K562 (cell line): ENCODE measurements around the gene PPP4R4. TPM values are rescaled to one million over a fixed set of nuclear protein-coding genes. Genes with fewer than 3 reads are reported as not detected.

Source experiments
- ATAC-seq: fragments of 200-7000 bp; cut with Tn5 transposase; 3 replicates; pipeline ENCODE4 v1.9.1; 2020; ENCODE audit warnings: moderate library complexity
- BruUV-seq: library from RNA; stranded (reverse); fragments of 400-500 nt; replicated peaks from 2 replicates; lab custom pipeline; 2021; lab: Mats Ljungman, UMichigan
- CTCF ChIA-PET: fragments of 300-600 bp; formaldehyde crosslinking; extraction: SDS; loops from one replicate; lab custom pipeline; 2021; ENCODE audit warnings: low intra/inter-chr PET ratio; lab: Yijun Ruan, JAX
- POLR2A ChIA-PET: fragments of 300-600, 350-650 bp; sonication (Branson Sonifier 250); formaldehyde crosslinking; extraction: SDS; loops from one replicate; lab custom pipeline; 2021; ENCODE audit warnings: antibody characterized with exemption, inconsistent platforms; lab: Yijun Ruan, JAX
- DNase-seq, 4 experiments: peaks; one replicate each; pipeline versions ENCODE4 v3.0.0 to v3.0.0-alpha.2; 2011 to 2018; ENCODE audit warnings: low spot score in 3 of 4, mixed read lengths in 3 of 4; ENCODE audit errors: extremely low read depth in 1 of 4
- FAIRE-seq: peaks from 2 replicates; lab custom pipeline; 2011; peaks lifted over from hg19 to GRCh38; lab: Jason Lieb, UNC
- H2AFZ ChIP-seq: 2 replicates; pipeline ENCODE4 v1.6.0; 2011; ENCODE audit warnings: low read depth, low read length, control low read depth, inconsistent platforms
- H3K27ac ChIP-seq: fragments of 200-600 bp; 3 replicates; pipeline ENCODE4 v1.8.0; 2011; ENCODE audit warnings: low read depth, mild to moderate bottlenecking, control low read depth, inconsistent platforms, low read length, moderate library complexity, mixed read lengths; ENCODE audit errors: extremely low read depth
- H3K27me3 ChIP-seq, 2 experiments: fragments of 300-600 bp in 1 of 2; 2 replicates in 1 of 2; 3 replicates in 1 of 2; pipeline versions ENCODE4 v1.6.0 to v1.8.0; 2011; ENCODE audit warnings: inconsistent platforms in 2 of 2, low read length in 2 of 2, mild to moderate bottlenecking in 1 of 2, mixed read lengths in 1 of 2, moderate library complexity in 1 of 2; ENCODE audit not compliant: control insufficient read depth in 2 of 2, insufficient read depth in 2 of 2
- H3K36me3 ChIP-seq: fragments of 300-600 bp; 3 replicates; pipeline ENCODE4 v1.8.0; 2011; ENCODE audit warnings: mild to moderate bottlenecking, low read length, inconsistent platforms; ENCODE audit not compliant: control insufficient read depth, insufficient read depth
- H3K4me1 ChIP-seq, 2 experiments: fragments of 200-600 bp in 1 of 2; replicated peaks in 1 of 2; 2 replicates in 1 of 2; 3 replicates in 1 of 2; pipeline versions ENCODE4 v1.5.1 to v1.8.0; 2011; ENCODE audit warnings: inconsistent platforms in 2 of 2, low read length in 2 of 2, mild to moderate bottlenecking in 1 of 2, mixed read lengths in 1 of 2, moderate library complexity in 1 of 2; ENCODE audit not compliant: control insufficient read depth in 2 of 2, insufficient read depth in 2 of 2
- H3K4me2 ChIP-seq: 2 replicates; pipeline ENCODE4 v1.6.1; 2011; ENCODE audit warnings: low read length, control low read depth, inconsistent platforms, mixed read lengths; ENCODE audit not compliant: insufficient read depth
- H3K4me3 ChIP-seq: fragments of 200-600 bp; sonication (generic), shearing (Covaris generic); 2 replicates; pipeline ENCODE4 v1.5.1; 2016; ENCODE audit warnings: control low read depth, inconsistent platforms
- H3K79me2 ChIP-seq: fragments of 200-600 bp; 3 replicates; pipeline ENCODE4 v1.8.0; 2011; ENCODE audit warnings: low read length, inconsistent platforms; ENCODE audit not compliant: control insufficient read depth, insufficient read depth
- H3K9ac ChIP-seq, 2 experiments: 2 replicates each; pipeline versions ENCODE4 v1.6.0 to v1.6.1; 2011; ENCODE audit warnings: low read depth in 2 of 2, low read length in 2 of 2, control low read depth in 1 of 2, inconsistent platforms in 1 of 2, mild to moderate bottlenecking in 1 of 2, mixed read lengths in 1 of 2; ENCODE audit not compliant: insufficient read depth in 1 of 2
- H3K9me1 ChIP-seq: one replicate; pipeline ENCODE4 v1.6.0; 2011; ENCODE audit warnings: inconsistent platforms, mild to moderate bottlenecking, low read length, moderate library complexity; ENCODE audit not compliant: control insufficient read depth, insufficient read depth
- H3K9me3 ChIP-seq: replicated peaks from 2 replicates; pipeline ENCODE4 v1.5.1; 2011; ENCODE audit warnings: low read depth, low read length, inconsistent platforms; ENCODE audit not compliant: control insufficient read depth, insufficient read depth
- H4K20me1 ChIP-seq: replicated peaks from 2 replicates; pipeline ENCODE4 v1.6.1; 2011; ENCODE audit warnings: low read length, inconsistent platforms, mixed read lengths; ENCODE audit not compliant: control insufficient read depth, insufficient read depth
- ARNT ChIP-seq, 2 experiments: fragments of 450-650 bp; IDR thresholded peaks; 2 replicates each; pipeline ENCODE4 v1.6.1; 2016; ENCODE audit warnings: mild to moderate bottlenecking in 1 of 2
- CHAMP1 ChIP-seq: fragments of 450-650 bp; IDR thresholded peaks from 2 replicates; pipeline ENCODE4 v1.6.1; 2016; ENCODE audit warnings: mild to moderate bottlenecking
- NFYB ChIP-seq: IDR thresholded peaks from 2 replicates; pipeline ENCODE4 v1.6.1; 2011; ENCODE audit warnings: mild to moderate bottlenecking, moderate library complexity; ENCODE audit not compliant: insufficient read length; ENCODE audit errors: extremely low read depth
- PTRF ChIP-seq: fragments of 450-650 bp; IDR thresholded peaks from 2 replicates; pipeline ENCODE4 v1.6.1; 2016; ENCODE audit warnings: mild to moderate bottlenecking, missing genetic modification characterization, missing compliant biosample characterization
- WGBS: fragments of 100-300 bp; shearing (Covaris generic); methylation state at CpG from one replicate; pipeline ENCODE4 v1.1.6; 2016; ENCODE audit warnings: low coverage, mixed read lengths; ENCODE audit not compliant: insufficient coverage; ENCODE audit errors: missing lambda C conversion rate; 5-methylcytosine and 5-hydroxymethylcytosine counted together
- in situ Hi-C: fragments of 300-500 bp; cut with MboI; formaldehyde crosslinking; loops from 4 replicates; pipeline ENCODE4 v1.15.0; 2018; ENCODE audit warnings: inconsistent platforms, mixed read lengths
- intact Hi-C: fragments of 100-400 bp; cut with micrococcal nuclease; formaldehyde crosslinking; loops from 2 replicates; pipeline ENCODE4 v1.14.2; 2022
- polyA plus RNA-seq, 8 experiments: library from polyadenylated mRNA; depleted of rRNA in 4 of 8; stranded (reverse) in 5 of 8; unstranded in 3 of 8; fragments of >200 nt; fragmentation: Nextera tagmentation in 2 of 8; fragmentation: Illumina TruSeq in 1 of 8; extraction: Ambion mirVana in 2 of 8; extraction: Trizol in 1 of 8; gene quantifications; 2 replicates each; pipeline versions ENCODE4 v1.2.1 to v1.2.3, GENCODE V29; 2011 to 2014; ENCODE audit warnings: inconsistent platforms in 1 of 8, missing spikeins in 1 of 8
- total RNA-seq, 7 experiments: library from RNA; depleted of rRNA in 6 of 7; stranded (reverse); fragments of >200 nt in 6 of 7; fragmentation: Illumina TruSeq in 2 of 7; extraction: Trizol in 2 of 7; gene quantifications; 2 replicates each; pipeline versions ENCODE4 v1.2.1 to v1.2.3, GENCODE V29; 2011 to 2021; ENCODE audit warnings: low replicate concordance in 1 of 7

PPP4R4 gene
- total and polyA plus RNA-seq, 9 of the 15 experiments (the other 6 are each of a cell fraction or from before 2014, with no cell fraction given): 0.11 to 0.26 TPM; not detected in 7

GRCh38 chr14:94203473-94204210 is 29.5 kb downstream of the PPP4R4 start:
- BruUV-seq: no TSS peak
- POLR2A ChIA-PET: no interaction called here

GRCh38 chr14:94213021-94213420 is 38.9 kb downstream of the PPP4R4 start:
- CTCF ChIA-PET: no interaction called here
- no peak for TF ChIP-seq CHAMP1
- TF ChIP-seq NFYB: no peak

More at GRCh38 chr14:94203473-94204210, 29.5 kb downstream of the PPP4R4 start:
- H2AFZ ChIP-seq: no peak overlapping the region
- no peak overlapping the region for H3K27ac ChIP-seq
- H3K27me3 ChIP-seq: no peaks in the 10 kb centered on the region
- CTCF ChIA-PET: no interaction called here
- no peaks in the 10 kb centered on the region for H3K9me1 ChIP-seq
- no peaks in the 10 kb centered on the region for H3K9me3 ChIP-seq
- intact Hi-C loops: no loop called here
- FAIRE-seq (no peak), ATAC-seq (no peak), DNase-seq (no peak)
- 0% methylated on average over 2 of the region's 2 CpGs for WGBS
- H4K20me1 ChIP-seq: no peaks in the 10 kb centered on the region
- H3K4me2 ChIP-seq: no peak overlapping the region
- in situ Hi-C loops: no loop called here
- no peak overlapping the region for H3K9ac ChIP-seq
- H3K79me2 ChIP-seq: no peaks in the 10 kb centered on the region
- no peaks in the 10 kb centered on the region for H3K4me1 ChIP-seq
- H3K4me3 ChIP-seq: no peak overlapping the region
- no peak for TF ChIP-seq ARNT (IDR thresholded peaks at IDR 0.05)
- no peak for TF ChIP-seq PTRF (tag)
- H3K36me3 ChIP-seq: no peaks in the 10 kb centered on the region

More at GRCh38 chr14:94213021-94213420, 38.9 kb downstream of the PPP4R4 start:
- Histone ChIP-seq H4K20me1 (no peaks in the 10 kb centered on the region), H3K9ac (no peak overlapping the region), H3K4me2 (no peak overlapping the region), H3K4me3 (no peak overlapping the region), H2AFZ (no peak overlapping the region), H3K79me2 (no peaks in the 10 kb centered on the region), H3K4me1 (no peaks in the 10 kb centered on the region), H3K27ac (no peak overlapping the region), H3K9me1 (no peaks in the 10 kb centered on the region), H3K27me3 (no peaks in the 10 kb centered on the region), H3K36me3 (no peaks in the 10 kb centered on the region), H3K9me3 (no peaks in the 10 kb centered on the region)
- intact Hi-C loops: no loop called here
- no peak for FAIRE-seq
- POLR2A ChIA-PET: no interaction called here
- in situ Hi-C loops: no loop called here
- 0% methylated on average over 1 of the region's 1 CpG for WGBS
- BruUV-seq: no TSS peak
- ATAC-seq: no peak
- DNase-seq: no peak
